Karpas-422 (cell line): ENCODE data around the gene ABHD12. TPM values are rescaled to one million over a fixed set of nuclear protein-coding genes. Genes with fewer than 3 reads are reported as not detected.

Source experiments
- DNase-seq: peaks from one replicate; pipeline ENCODE4 v3.0.0-alpha.2; 2015
- H2AFZ ChIP-seq: fragments of 200-600 bp; sonication (generic); 2 replicates; pipeline ENCODE4 v1.6.1; 2014; ENCODE audit warnings: antibody characterized with exemption, low read length, mixed read lengths
- H3K27ac ChIP-seq: fragments of 200-600 bp; sonication (generic); 2 replicates; pipeline ENCODE4 v1.5.1; 2014; ENCODE audit warnings: mild to moderate bottlenecking, low read length, moderate library complexity
- H3K27me3 ChIP-seq: fragments of 200-600 bp; sonication (generic); 2 replicates; pipeline ENCODE4 v1.6.1; 2014; ENCODE audit warnings: low read length, mixed read lengths
- H3K36me3 ChIP-seq: fragments of 200-600 bp; sonication (generic); 2 replicates; pipeline ENCODE4 v1.6.1; 2014; ENCODE audit warnings: low read length, mixed read lengths; ENCODE audit not compliant: insufficient read depth
- H3K4me1 ChIP-seq: fragments of 200-600 bp; sonication (generic); 2 replicates; pipeline ENCODE4 v1.6.1; 2014; ENCODE audit warnings: mild to moderate bottlenecking, low read length, mixed read lengths
- H3K4me2 ChIP-seq: fragments of 200-600 bp; sonication (generic); 2 replicates; pipeline ENCODE4 v1.6.1; 2014; ENCODE audit warnings: low read length, low read depth, mild to moderate bottlenecking; ENCODE audit not compliant: poor library complexity, severe bottlenecking
- H3K4me3 ChIP-seq: fragments of 200-600 bp; sonication (generic); 2 replicates; pipeline ENCODE4 v1.5.1; 2014; ENCODE audit warnings: mild to moderate bottlenecking, antibody characterized with exemption, low read length, mixed read lengths
- H3K79me2 ChIP-seq: fragments of 200-600 bp; sonication (generic); 2 replicates; pipeline ENCODE4 v1.6.1; 2014; ENCODE audit warnings: mild to moderate bottlenecking, low read length, mixed read lengths
- H3K9ac ChIP-seq: fragments of 200-600 bp; sonication (generic); 2 replicates; pipeline ENCODE4 v1.6.0; 2014; ENCODE audit warnings: low read length
- H3K9me2 ChIP-seq: fragments of 200-600 bp; sonication (generic), shearing (Covaris generic); replicated peaks from 2 replicates; pipeline ENCODE4 v1.6.0; 2014; ENCODE audit warnings: mild to moderate bottlenecking, low read length, moderate library complexity; ENCODE audit not compliant: insufficient read depth
- H3K9me3 ChIP-seq: fragments of 300-700, 200-600 bp; sonication (generic); 2 replicates; pipeline ENCODE4 v1.6.1; 2014; ENCODE audit warnings: low read length, mixed read lengths
- H4K20me1 ChIP-seq: fragments of 200-600 bp; sonication (generic); 2 replicates; pipeline ENCODE4 v1.6.1; 2014; ENCODE audit warnings: mild to moderate bottlenecking, antibody characterized with exemption, low read length, low read depth; ENCODE audit not compliant: insufficient read depth
- total RNA-seq: library from RNA; depleted of rRNA; stranded (reverse); fragments of >200 nt; shearing (Covaris generic); gene quantifications from 2 replicates; pipeline ENCODE4 v1.2.3, GENCODE V29; 2014; ENCODE audit warnings: low replicate concordance

ABHD12 gene
- total RNA-seq, 1 experiment from 2014 or later, result 26.1 TPM

DNA sequence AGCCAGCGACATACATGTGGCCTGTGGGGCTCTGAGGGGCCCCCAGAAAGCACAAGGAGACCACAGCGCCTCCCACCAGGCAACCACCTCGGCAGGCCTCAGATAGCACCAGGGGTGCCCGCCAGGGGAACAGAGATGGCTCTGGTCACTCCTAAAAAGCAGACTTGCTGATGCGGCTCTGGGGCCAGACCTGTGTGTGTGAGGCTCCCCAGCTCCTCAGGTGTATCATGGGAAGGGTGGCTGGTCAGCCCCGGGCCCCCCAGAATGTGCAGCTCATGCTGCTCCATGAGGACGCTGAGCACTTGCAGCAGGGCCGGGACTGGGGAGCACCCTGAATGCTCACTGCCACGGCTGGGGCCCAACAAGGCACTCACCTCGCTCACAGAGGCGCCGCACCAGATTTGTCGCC, 82.5 kb downstream of the ABHD12 start:
- no peak for DNase-seq
- Histone ChIP-seq H3K4me3 (no peak overlapping the region), H3K4me1 (peaks cover 18% of the 10 kb centered on the region), H3K9ac (no peak overlapping the region), H3K27me3 (no peaks in the 10 kb centered on the region), H2AFZ (no peak overlapping the region), H3K4me2 (no peak overlapping the region), H3K9me2 (no peaks in the 10 kb centered on the region), H4K20me1 (no peaks in the 10 kb centered on the region), H3K9me3 (no peaks in the 10 kb centered on the region), H3K79me2 (no peaks in the 10 kb centered on the region), H3K27ac (no peak overlapping the region), H3K36me3 (no peaks in the 10 kb centered on the region)

DNA sequence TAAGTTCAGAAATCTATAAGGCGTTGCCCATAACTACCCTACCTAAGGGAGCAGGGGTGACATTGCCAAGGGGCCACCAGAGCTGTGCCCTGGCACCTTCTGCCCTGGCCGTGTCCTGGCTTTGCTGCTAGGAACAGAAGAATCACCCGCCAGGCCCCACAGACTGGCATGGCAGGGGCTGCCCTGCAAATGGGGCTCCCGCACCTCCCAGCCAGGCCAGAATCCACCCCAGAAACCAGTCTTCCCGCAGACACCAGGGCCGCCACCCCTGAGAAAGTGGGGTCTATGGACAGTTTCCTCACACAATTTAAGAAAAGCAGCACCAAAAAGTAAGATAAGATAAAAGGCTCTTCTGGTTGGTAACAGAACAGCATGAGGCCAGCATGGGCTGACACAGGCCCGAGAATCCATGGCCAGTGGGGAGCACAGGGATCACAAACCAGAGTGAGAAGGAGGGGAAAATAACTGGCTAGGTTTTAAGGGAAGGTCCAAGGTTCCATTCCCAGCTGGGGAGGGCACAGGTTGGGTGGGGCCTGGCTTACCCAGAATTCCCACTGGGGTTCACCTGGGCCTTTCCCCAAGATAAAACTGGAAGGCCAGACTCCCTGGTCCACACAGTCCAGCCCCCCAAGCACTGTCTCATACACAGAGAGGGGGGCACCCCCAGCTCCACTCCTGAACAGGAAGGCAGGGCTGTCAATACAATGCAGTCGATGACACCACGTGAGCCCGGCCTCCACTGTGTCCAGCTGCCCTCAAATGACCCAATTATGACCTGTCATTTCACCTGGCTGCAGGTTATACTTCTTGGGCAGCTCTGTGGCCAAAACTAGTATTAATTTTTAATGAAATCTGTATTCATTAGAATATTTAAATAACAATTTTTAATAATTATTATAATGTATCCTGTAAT, 83.4 kb downstream of the ABHD12 start:
- H2AFZ ChIP-seq, result no peak overlapping the region
- no peaks in the 10 kb centered on the region for H4K20me1 ChIP-seq
- no peaks in the 10 kb centered on the region for H3K9me2 ChIP-seq
- H3K4me2 ChIP-seq, result no peak overlapping the region
- no peak overlapping the region for H3K27ac ChIP-seq
- no peaks in the 10 kb centered on the region for H3K9me3 ChIP-seq
- H3K4me1 ChIP-seq, result peaks cover 18% of the 10 kb centered on the region
- no peak for DNase-seq
- H3K27me3 ChIP-seq, result no peaks in the 10 kb centered on the region
- H3K4me3 ChIP-seq, result no peak overlapping the region
- no peaks in the 10 kb centered on the region for H3K79me2 ChIP-seq
- no peaks in the 10 kb centered on the region for H3K36me3 ChIP-seq
- no peak overlapping the region for H3K9ac ChIP-seq

DNA sequence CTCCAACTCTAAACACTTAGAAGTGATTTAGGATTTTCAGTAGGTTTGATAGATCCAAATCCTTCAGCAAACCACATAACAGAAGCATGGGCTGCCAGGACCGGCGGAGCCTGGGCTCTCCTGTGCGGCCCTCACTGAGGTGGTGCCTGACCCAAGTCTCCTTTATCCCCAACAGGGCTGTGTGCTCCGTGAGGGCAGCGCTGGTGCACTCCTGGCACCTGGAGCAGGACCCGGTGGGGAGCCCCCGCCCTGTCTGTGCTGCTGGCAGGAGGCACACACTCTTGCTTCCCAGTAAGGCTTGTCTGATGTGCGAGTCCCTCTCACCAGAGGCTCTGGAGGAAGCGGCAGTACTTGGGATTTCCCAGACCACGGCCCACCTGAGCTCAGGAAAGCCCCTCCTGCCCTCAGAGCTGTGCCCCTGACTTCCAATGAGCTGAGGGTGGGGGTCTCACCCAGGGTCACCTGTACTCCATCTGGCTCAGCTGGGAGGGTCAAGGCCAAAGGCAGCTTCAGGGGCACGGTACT, 86.5 kb downstream of the ABHD12 start:
- no peak overlapping the region for H3K27ac ChIP-seq
- DNase-seq, result no peak

DNA sequence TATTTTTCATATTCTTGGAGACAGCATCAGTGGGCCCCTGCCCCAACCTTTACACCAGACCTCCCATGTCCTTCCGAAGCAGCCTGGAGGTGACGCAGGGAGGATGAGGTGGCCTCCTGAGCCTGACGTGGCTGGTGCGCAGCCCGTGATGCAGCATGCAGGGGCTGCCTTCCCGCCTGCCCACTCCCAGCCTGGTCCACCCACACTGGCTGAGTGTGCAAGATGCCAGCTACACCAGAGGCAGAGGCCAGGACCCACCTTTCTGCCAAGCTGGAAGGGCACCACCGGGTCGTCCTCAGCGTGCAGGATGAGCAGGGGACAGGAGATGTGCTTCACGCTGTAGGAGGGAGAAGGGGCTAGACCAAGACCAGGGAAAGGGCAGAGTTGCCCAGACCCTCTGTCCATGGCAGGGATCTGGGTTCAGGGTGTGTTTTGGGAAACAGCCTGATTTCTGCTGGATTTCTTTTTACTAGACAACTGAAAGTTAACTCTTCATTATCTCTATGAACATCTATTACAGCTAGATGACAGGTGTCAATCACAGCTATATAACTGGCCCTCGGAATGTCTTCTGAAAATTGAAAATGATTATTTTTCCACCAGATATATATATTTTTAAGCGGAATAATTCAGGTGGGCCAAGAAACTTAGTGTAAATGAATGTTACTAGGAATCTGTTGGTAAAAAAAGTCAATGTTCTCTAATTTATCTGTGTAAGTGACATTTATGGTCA, 87.2 kb downstream of the ABHD12 start:
- Histone ChIP-seq H3K79me2 (no peaks in the 10 kb centered on the region), H3K9ac (no peak overlapping the region), H3K9me3 (no peaks in the 10 kb centered on the region), H2AFZ (no peak overlapping the region), H4K20me1 (no peaks in the 10 kb centered on the region), H3K4me1 (no peaks in the 10 kb centered on the region), H3K36me3 (no peaks in the 10 kb centered on the region), H3K27ac (no peak overlapping the region), H3K27me3 (no peaks in the 10 kb centered on the region), H3K4me3 (no peak overlapping the region), H3K9me2 (no peaks in the 10 kb centered on the region), H3K4me2 (no peak overlapping the region)
- no peak for DNase-seq

More for the DNA sequence above, 86.5 kb downstream of the ABHD12 start:
- H3K27me3 ChIP-seq, result no peaks in the 10 kb centered on the region
- H3K79me2 ChIP-seq, result no peaks in the 10 kb centered on the region
- no peaks in the 10 kb centered on the region for H3K9me2 ChIP-seq
- no peak overlapping the region for H3K9ac ChIP-seq
- H3K9me3 ChIP-seq, result no peaks in the 10 kb centered on the region
- H3K4me1 ChIP-seq, result no peaks in the 10 kb centered on the region
- no peaks in the 10 kb centered on the region for H3K36me3 ChIP-seq
- H3K4me2 ChIP-seq, result no peak overlapping the region
- H2AFZ ChIP-seq, result no peak overlapping the region
- H4K20me1 ChIP-seq, result no peaks in the 10 kb centered on the region
- no peak overlapping the region for H3K4me3 ChIP-seq

DNA sequence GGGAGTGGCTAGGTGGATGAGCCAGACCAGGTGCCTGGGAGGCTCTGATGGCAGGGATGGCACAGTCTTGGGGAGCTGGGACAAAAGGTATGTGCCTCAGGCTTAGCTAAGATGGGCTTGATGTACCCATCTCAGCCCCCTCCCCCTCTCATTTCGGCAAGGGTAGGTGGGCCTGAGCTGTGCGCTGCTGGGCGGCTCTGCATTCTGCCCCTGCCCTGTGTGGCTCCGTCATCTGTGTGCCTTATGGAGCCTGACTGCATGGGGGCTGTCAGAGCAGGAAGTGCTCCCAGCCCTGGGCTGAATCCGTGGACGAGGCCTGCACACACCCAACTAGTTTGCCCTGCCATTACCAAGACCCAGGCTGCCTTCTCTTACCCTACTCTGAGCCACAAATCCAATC, 88.0 kb downstream of the ABHD12 start:
- no peaks in the 10 kb centered on the region for H3K9me3 ChIP-seq
- no peaks in the 10 kb centered on the region for H3K79me2 ChIP-seq
- H3K9me2 ChIP-seq, result no peaks in the 10 kb centered on the region
- H3K27me3 ChIP-seq, result no peaks in the 10 kb centered on the region
- H4K20me1 ChIP-seq, result no peaks in the 10 kb centered on the region
- peaks cover 4% of the 10 kb centered on the region for H3K4me1 ChIP-seq
- no peak for DNase-seq
- H3K9ac ChIP-seq, result no peak overlapping the region
- H3K4me3 ChIP-seq, result no peak overlapping the region
- no peak overlapping the region for H3K27ac ChIP-seq
- H2AFZ ChIP-seq, result no peak overlapping the region
- H3K36me3 ChIP-seq, result 0 out of 2 replicates have a peak, but pooled peaks cover 2% of the 10 kb centered on the region
- no peak overlapping the region for H3K4me2 ChIP-seq

DNA sequence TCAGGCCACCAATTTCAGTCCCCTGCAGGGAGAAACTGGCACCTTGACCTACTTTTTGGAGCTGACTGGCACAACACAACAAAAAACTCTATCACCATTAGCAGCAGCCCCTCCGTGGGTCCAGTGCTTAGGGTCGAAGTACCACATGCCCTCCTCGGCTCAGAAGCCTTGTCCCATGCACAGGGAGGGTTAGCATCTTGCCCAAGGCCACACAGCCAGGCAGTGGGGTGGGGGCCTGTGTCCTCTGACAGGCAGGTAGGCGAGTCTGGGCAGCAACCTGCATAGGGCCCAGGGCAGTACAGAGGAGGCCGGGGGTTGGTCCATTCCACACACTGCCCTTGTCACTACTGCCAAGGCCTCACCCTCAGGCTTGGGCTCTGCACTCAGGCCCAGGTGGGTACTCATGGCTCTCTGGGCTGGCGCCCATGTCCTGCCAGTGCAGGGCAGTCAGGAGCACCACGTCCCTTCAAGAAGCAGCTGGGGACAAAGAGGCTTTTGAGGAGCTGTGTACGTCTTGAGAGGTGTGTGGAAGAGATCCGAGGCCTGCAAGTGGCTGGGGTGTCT, 89.2 kb downstream of the ABHD12 start:
- DNase-seq, result no peak
- Histone ChIP-seq H3K36me3 (peaks cover 8% of the 10 kb centered on the region; the same call in 1 of the 2 replicates), H3K27me3 (no peaks in the 10 kb centered on the region)

DNA sequence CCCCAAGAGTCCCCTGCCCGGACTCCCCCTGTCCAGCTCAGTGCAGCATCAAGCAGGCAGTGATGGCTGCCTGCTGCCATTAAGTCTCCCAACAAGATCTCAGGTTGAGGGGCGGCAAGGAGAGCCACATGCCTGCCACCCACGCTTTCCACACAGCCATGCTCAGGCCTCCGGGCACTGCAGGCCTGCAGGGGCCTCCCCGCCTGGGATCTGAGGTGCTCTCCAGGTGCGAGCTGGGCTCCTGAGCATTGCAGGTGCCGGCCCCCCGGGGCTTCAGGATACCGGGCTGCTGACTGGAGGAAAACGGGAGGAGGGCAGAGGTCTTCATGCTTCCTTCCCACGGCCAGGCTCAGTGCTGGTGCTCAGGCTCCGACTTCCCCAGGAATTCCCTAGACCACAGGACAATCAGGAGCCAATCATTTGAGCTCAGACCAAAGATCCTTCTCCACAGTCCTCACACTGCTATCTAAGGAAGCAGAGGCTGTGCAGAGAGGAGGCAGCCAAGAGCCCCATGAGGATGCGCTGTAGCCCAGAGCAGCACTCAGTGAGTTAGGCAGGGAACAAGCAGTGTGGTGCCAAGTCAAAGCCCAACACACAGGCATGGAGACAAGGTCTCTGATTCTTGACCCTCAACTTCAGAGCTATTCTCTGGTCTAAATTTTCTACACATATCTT, 90.0 kb downstream of the ABHD12 start:
- no peaks in the 10 kb centered on the region for H3K27me3 ChIP-seq
- no peaks in the 10 kb centered on the region for H3K9me3 ChIP-seq
- H4K20me1 ChIP-seq, result no peaks in the 10 kb centered on the region
- H3K27ac ChIP-seq, result no peak overlapping the region
- peaks cover 15% of the 10 kb centered on the region; the same call in 1 of the 2 replicates for H3K36me3 ChIP-seq
- peaks cover 24% of the 10 kb centered on the region for H3K4me1 ChIP-seq
- no peak overlapping the region for H3K4me3 ChIP-seq
- no peak overlapping the region for H3K9ac ChIP-seq
- DNase-seq, result peak; percentile 55
- H3K4me2 ChIP-seq, result no peak overlapping the region
- H2AFZ ChIP-seq, result no peak overlapping the region
- no peaks in the 10 kb centered on the region for H3K79me2 ChIP-seq
- no peaks in the 10 kb centered on the region for H3K9me2 ChIP-seq

More for the DNA sequence above, 89.2 kb downstream of the ABHD12 start:
- Histone ChIP-seq H3K79me2 (no peaks in the 10 kb centered on the region), H3K4me1 (peaks cover 16% of the 10 kb centered on the region), H3K9me3 (no peaks in the 10 kb centered on the region), H4K20me1 (no peaks in the 10 kb centered on the region), H3K4me2 (no peak overlapping the region), H3K4me3 (no peak overlapping the region), H3K27ac (no peak overlapping the region), H3K9ac (no peak overlapping the region), H2AFZ (no peak overlapping the region), H3K9me2 (no peaks in the 10 kb centered on the region)
